ENCODE data around the gene TMTC2.

The TMTC2 gene

GRCh38 chr12:82955043-82955442 lies 268.3 kb downstream of the TMTC2 start:
- no peak for DNase-seq (ENCODE audit: low spot score)

- no peak for DNase-seq (ENCODE audit: low spot score)
Measured at GRCh38 chr12:82958966-82959365, 272.3 kb downstream of the TMTC2 start.

- DNase-seq (ENCODE audit: low spot score), result no peak
Measured at GRCh38 chr12:82959821-82960220, 273.1 kb downstream of the TMTC2 start.

GRCh38 chr12:82961835-82962234 lies 275.1 kb downstream of the TMTC2 start:
- DNase-seq (ENCODE audit: low spot score), result no peak

- no peak for DNase-seq (ENCODE audit: low spot score)
Measured at GRCh38 chr12:82963956-82964355, 277.2 kb downstream of the TMTC2 start.

GRCh38 chr12:82964446-82964845 lies 277.7 kb downstream of the TMTC2 start:
- DNase-seq (ENCODE audit: low spot score), result no peak

GRCh38 chr12:82966001-82966559 lies 279.4 kb downstream of the TMTC2 start:
- no peak for DNase-seq (ENCODE audit: low spot score)

- DNase-seq (ENCODE audit: low spot score), result no peak
Measured at GRCh38 chr12:82968631-82969367, 282.1 kb downstream of the TMTC2 start.

- DNase-seq (ENCODE audit: low spot score), result no peak
Measured at GRCh38 chr12:82970614-82971013, 283.9 kb downstream of the TMTC2 start.

- no peak for DNase-seq (ENCODE audit: low spot score)
Measured at GRCh38 chr12:82971584-82971983, 284.9 kb downstream of the TMTC2 start.

- no peak for DNase-seq (ENCODE audit: low spot score)
Measured at GRCh38 chr12:82972624-82973023, 285.9 kb downstream of the TMTC2 start.

GRCh38 chr12:82973592-82973991 lies 286.9 kb downstream of the TMTC2 start:
- no peak for DNase-seq (ENCODE audit: low spot score)

GRCh38 chr12:82981150-82981549 lies 294.4 kb downstream of the TMTC2 start:
- DNase-seq (ENCODE audit: low spot score), result no peak

- DNase-seq (ENCODE audit: low spot score), result no peak
Measured at GRCh38 chr12:82994117-82994516, 307.4 kb downstream of the TMTC2 start.

GRCh38 chr12:82996168-82996812 lies 309.6 kb downstream of the TMTC2 start:
- DNase-seq (ENCODE audit: low spot score), result no peak

GRCh38 chr12:82998509-82998908 lies 311.8 kb downstream of the TMTC2 start:
- no peak for DNase-seq (ENCODE audit: low spot score)

- DNase-seq (ENCODE audit: low spot score), result no peak
Measured at GRCh38 chr12:83003026-83003425, 316.3 kb downstream of the TMTC2 start.

GRCh38 chr12:83005534-83006197 lies 319.0 kb downstream of the TMTC2 start:
- DNase-seq (ENCODE audit: low spot score), result no peak

GRCh38 chr12:83008703-83009102 lies 322.0 kb downstream of the TMTC2 start:
- no peak for DNase-seq (ENCODE audit: low spot score)

- no peak for DNase-seq (ENCODE audit: low spot score)
Measured at GRCh38 chr12:83010169-83010804, 323.6 kb downstream of the TMTC2 start.

- DNase-seq (ENCODE audit: low spot score), result no peak
Measured at GRCh38 chr12:83015390-83016217, 328.9 kb downstream of the TMTC2 start.
